Trophoblast cell (in vitro differentiated cells and primary cell): ENCODE measurements around the gene OR10D3.

Experiments
- DNase-seq, 2 donors: peaks; one replicate each; pipeline ENCODE4 v3.0.0-alpha.2; 2016
- H2AFZ ChIP-seq: 2 replicates; pipeline ENCODE4 v1.6.1; 2013; ENCODE audit warnings: low read length, moderate library complexity, mild to moderate bottlenecking; ENCODE audit not compliant: insufficient read depth, poor library complexity
- H2AK5ac ChIP-seq: 2 replicates; pipeline ENCODE4 v1.6.1; 2013; ENCODE audit warnings: mild to moderate bottlenecking, low read length
- H2BK120ac ChIP-seq: 2 replicates; pipeline ENCODE4 v1.6.1; 2013; ENCODE audit warnings: low read length, mild to moderate bottlenecking, moderate library complexity; ENCODE audit not compliant: insufficient read depth, poor library complexity
- H2BK12ac ChIP-seq: 2 replicates; pipeline ENCODE4 v1.6.1; 2013; ENCODE audit warnings: mild to moderate bottlenecking, low read length, moderate library complexity
- H2BK5ac ChIP-seq: 2 replicates; pipeline ENCODE4 v1.6.1; 2013; ENCODE audit warnings: low read length, low read depth, moderate library complexity, mild to moderate bottlenecking; ENCODE audit not compliant: poor library complexity
- H3K14ac ChIP-seq: 2 replicates; pipeline ENCODE4 v1.6.1; 2013; ENCODE audit warnings: mild to moderate bottlenecking, low read length
- H3K18ac ChIP-seq: 2 replicates; pipeline ENCODE4 v1.6.1; 2013; ENCODE audit warnings: mild to moderate bottlenecking, low read length
- H3K23ac ChIP-seq: 2 replicates; pipeline ENCODE4 v1.6.1; 2013; ENCODE audit warnings: low read length
- H3K27ac ChIP-seq: 2 replicates; pipeline ENCODE4 v1.5.1; 2013; ENCODE audit warnings: low read depth, mild to moderate bottlenecking, inconsistent platforms, low read length, moderate library complexity
- H3K27me3 ChIP-seq: 2 replicates; pipeline ENCODE4 v1.6.1; 2013; ENCODE audit warnings: inconsistent platforms, mild to moderate bottlenecking, low read length, moderate library complexity; ENCODE audit not compliant: insufficient read depth
- H3K36me3 ChIP-seq, 2 experiments: 1 replicate in 1 of 2; 2 replicates in 1 of 2; pipeline ENCODE4 v1.6.1; 2013; ENCODE audit warnings: low read length in 2 of 2, mild to moderate bottlenecking in 2 of 2, moderate library complexity in 1 of 2; ENCODE audit not compliant: insufficient read depth in 2 of 2, control insufficient read depth in 1 of 2
- H3K4ac ChIP-seq: 2 replicates; pipeline ENCODE4 v1.6.1; 2013; ENCODE audit warnings: low read depth, mild to moderate bottlenecking, low read length, moderate library complexity
- H3K4me1 ChIP-seq, 2 experiments: 1 replicate in 1 of 2; 2 replicates in 1 of 2; pipeline ENCODE4 v1.6.1; 2013; ENCODE audit warnings: low read length in 2 of 2, mild to moderate bottlenecking in 2 of 2, moderate library complexity in 1 of 2; ENCODE audit not compliant: insufficient read depth in 2 of 2, control insufficient read depth in 1 of 2
- H3K4me2 ChIP-seq: 2 replicates; pipeline ENCODE4 v1.6.1; 2013; ENCODE audit warnings: inconsistent platforms, mild to moderate bottlenecking, low read length, moderate library complexity
- H3K4me3 ChIP-seq: 2 replicates; pipeline ENCODE4 v1.5.1; 2013; ENCODE audit warnings: mild to moderate bottlenecking, low read depth, low read length, inconsistent platforms
- H3K79me1 ChIP-seq: one replicate; pipeline ENCODE4 v1.6.1; 2013; ENCODE audit warnings: low read length
- H3K79me2 ChIP-seq: 2 replicates; pipeline ENCODE4 v1.6.1; 2013; ENCODE audit warnings: low read length, mild to moderate bottlenecking; ENCODE audit not compliant: control insufficient read depth, insufficient read depth, poor library complexity
- H3K9ac ChIP-seq: 2 replicates; pipeline ENCODE4 v1.6.1; 2013; ENCODE audit warnings: mild to moderate bottlenecking, low read length
- H3K9me3 ChIP-seq: 2 replicates; pipeline ENCODE4 v1.6.1; 2013; ENCODE audit warnings: low read depth, mild to moderate bottlenecking, control low read depth, inconsistent platforms, low read length; ENCODE audit not compliant: insufficient read depth
- H4K12ac ChIP-seq: 2 replicates; pipeline ENCODE4 v1.6.1; 2013; ENCODE audit warnings: low read depth, mild to moderate bottlenecking, low read length, moderate library complexity
- H4K8ac ChIP-seq: 2 replicates; pipeline ENCODE4 v1.6.1; 2013; ENCODE audit warnings: low read depth, mild to moderate bottlenecking, low read length, moderate library complexity
- H4K91ac ChIP-seq: one replicate; pipeline ENCODE4 v1.6.1; 2013; ENCODE audit warnings: low read depth, mild to moderate bottlenecking, low read length, moderate library complexity
- WGBS: extraction: QIAGEN DNeasy Blood & Tissue Kit; methylation state at CpG from one replicate; pipeline ENCODE4 v1.1.7; 2013; ENCODE audit warnings: missing lambda C conversion rate; ENCODE audit not compliant: insufficient read length, insufficient coverage; ENCODE audit errors: extremely low coverage; 5-methylcytosine and 5-hydroxymethylcytosine counted together

Gene OR10D3

GRCh38 chr11:124172101-124172500 lies 11.0 kb upstream of the OR10D3 start:
- Histone ChIP-seq H3K36me3 (no peaks in the 10 kb centered on the region), H3K18ac (no peak overlapping the region), H3K79me1 (no peaks in the 10 kb centered on the region), H3K14ac (no peak overlapping the region), H3K23ac (no peak overlapping the region), H3K4me2 (no peak overlapping the region), H3K4me3 (no peak overlapping the region), H2BK5ac (no peak overlapping the region), H3K27ac (no peak overlapping the region), H3K4me1 (no peaks in the 10 kb centered on the region), H4K91ac (no peak overlapping the region), H4K12ac (no peak overlapping the region), H3K9ac (no peak overlapping the region), H2AK5ac (no peak overlapping the region), H3K9me3 (no peaks in the 10 kb centered on the region), H4K8ac (no peak overlapping the region), H2AFZ (no peak overlapping the region), H2BK12ac (no peak overlapping the region), H3K79me2 (no peaks in the 10 kb centered on the region), H2BK120ac (no peak overlapping the region), H3K4ac (no peak overlapping the region), H3K27me3 (no peaks in the 10 kb centered on the region)
- DNase-seq, result no peak
- no CpG with 5 or more reads among the region's 6 CpGs for WGBS

GRCh38 chr11:124172599-124172998 lies 10.5 kb upstream of the OR10D3 start:
- H3K4me2 ChIP-seq, result no peak overlapping the region
- H4K12ac ChIP-seq, result no peak overlapping the region
- H4K8ac ChIP-seq, result no peak overlapping the region
- H3K23ac ChIP-seq, result no peak overlapping the region
- H2AFZ ChIP-seq, result no peak overlapping the region
- H2AK5ac ChIP-seq, result no peak overlapping the region
- H3K79me2 ChIP-seq, result no peaks in the 10 kb centered on the region
- no peaks in the 10 kb centered on the region for H3K4me1 ChIP-seq
- H3K9me3 ChIP-seq, result no peaks in the 10 kb centered on the region
- no peaks in the 10 kb centered on the region for H3K27me3 ChIP-seq
- no peak overlapping the region for H3K27ac ChIP-seq
- H2BK120ac ChIP-seq, result no peak overlapping the region
- H4K91ac ChIP-seq, result no peak overlapping the region
- no peak overlapping the region for H3K14ac ChIP-seq
- no peak overlapping the region for H3K9ac ChIP-seq
- H2BK12ac ChIP-seq, result no peak overlapping the region
- no peak overlapping the region for H3K4ac ChIP-seq
- H2BK5ac ChIP-seq, result no peak overlapping the region
- H3K18ac ChIP-seq, result no peak overlapping the region
- no peaks in the 10 kb centered on the region for H3K36me3 ChIP-seq
- H3K4me3 ChIP-seq, result no peak overlapping the region
- WGBS, result no CpG with 5 or more reads among the region's 1 CpG
- no peak for DNase-seq
- no peaks in the 10 kb centered on the region for H3K79me1 ChIP-seq

- Histone ChIP-seq H3K4me1 (no peaks in the 10 kb centered on the region), H2BK120ac (no peak overlapping the region), H2AK5ac (no peak overlapping the region), H4K91ac (no peak overlapping the region), H3K4me2 (no peak overlapping the region), H2BK12ac (no peak overlapping the region), H3K79me2 (no peaks in the 10 kb centered on the region), H3K23ac (no peak overlapping the region), H3K9me3 (no peaks in the 10 kb centered on the region), H3K79me1 (no peaks in the 10 kb centered on the region), H3K27ac (no peak overlapping the region), H2BK5ac (no peak overlapping the region), H3K14ac (no peak overlapping the region), H4K8ac (no peak overlapping the region), H3K9ac (no peak overlapping the region), H3K18ac (no peak overlapping the region), H3K27me3 (no peaks in the 10 kb centered on the region), H4K12ac (no peak overlapping the region), H2AFZ (no peak overlapping the region), H3K4me3 (no peak overlapping the region), H3K36me3 (no peaks in the 10 kb centered on the region), H3K4ac (no peak overlapping the region)
- peak; percentile 44 to 90 for DNase-seq
- no CpG with 5 or more reads among the region's 4 CpGs for WGBS
Observed at GRCh38 chr11:124174001-124174583, 9.1 kb upstream of the OR10D3 start.

- H3K27ac ChIP-seq, result no peak overlapping the region
- DNase-seq, result peak; percentile 5 to 9
- no peak overlapping the region for H4K12ac ChIP-seq
- H2AFZ ChIP-seq, result no peak overlapping the region
- no peak overlapping the region for H3K4me2 ChIP-seq
- no peak overlapping the region for H3K4me3 ChIP-seq
- no peak overlapping the region for H3K14ac ChIP-seq
- H3K18ac ChIP-seq, result no peak overlapping the region
- H3K36me3 ChIP-seq, result no peaks in the 10 kb centered on the region
- H3K4me1 ChIP-seq, result no peaks in the 10 kb centered on the region
- H3K79me1 ChIP-seq, result no peaks in the 10 kb centered on the region
- no peak overlapping the region for H2BK5ac ChIP-seq
- H3K79me2 ChIP-seq, result no peaks in the 10 kb centered on the region
- H3K9ac ChIP-seq, result no peak overlapping the region
- no peak overlapping the region for H2AK5ac ChIP-seq
- no peaks in the 10 kb centered on the region for H3K27me3 ChIP-seq
- H4K91ac ChIP-seq, result no peak overlapping the region
- no peak overlapping the region for H3K4ac ChIP-seq
- H4K8ac ChIP-seq, result no peak overlapping the region
- H3K9me3 ChIP-seq, result peaks cover 2% of the 10 kb centered on the region
- H3K23ac ChIP-seq, result no peak overlapping the region
- H2BK120ac ChIP-seq, result no peak overlapping the region
- H2BK12ac ChIP-seq, result no peak overlapping the region
- WGBS, result no CpG with 5 or more reads among the region's 5 CpGs
Observed at GRCh38 chr11:124176925-124177715, 6.0 kb upstream of the OR10D3 start.
